Measurements from ENCODE around the gene UNC13B.

Gene UNC13B

GRCh38 chr9:35313460-35313859, 151.7 kb downstream of the UNC13B start:
- Histone ChIP-seq H3K4me1 (ENCODE audit: insufficient read depth, low read length) (no peaks in the 10 kb centered on the region), H3K27ac (ENCODE audit: low read depth, low read length) (no peak overlapping the region), H3K4me3 (ENCODE audit: low read depth in 1 of 2, low read length in 2 of 2) (no peak overlapping the region), H3K9ac (ENCODE audit: low read length) (no peak overlapping the region), H3K36me3 (ENCODE audit: insufficient read depth, low read length) (peaks cover 19% of the 10 kb centered on the region), H3K27me3 (ENCODE audit: control insufficient read depth in 1 of 2, insufficient read depth in 2 of 2, low read length in 2 of 2) (no peaks in the 10 kb centered on the region), H3K9me3 (ENCODE audit: low read length) (no peaks in the 10 kb centered on the region)

DNA sequence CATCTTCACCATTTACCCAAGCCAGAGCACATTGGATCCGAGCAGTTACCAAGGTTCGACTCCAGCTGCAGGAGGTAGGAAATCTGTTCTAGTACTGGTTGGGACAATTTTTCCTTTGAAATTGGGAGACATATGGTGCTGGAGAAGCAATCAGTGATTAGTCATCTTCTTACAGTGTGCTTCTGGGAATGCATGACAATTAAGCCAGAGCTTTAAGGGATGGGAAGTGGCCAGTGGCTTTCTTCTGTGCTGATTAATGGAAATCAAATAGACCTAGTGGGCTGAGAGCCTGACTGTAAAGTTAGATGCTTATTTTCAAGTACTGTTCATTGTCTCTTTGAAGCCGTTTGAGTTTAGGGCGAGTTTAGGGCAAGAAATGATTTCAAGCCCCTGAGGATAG, 152.1 kb downstream of the UNC13B start:
- no peaks in the 10 kb centered on the region for H3K27me3 ChIP-seq (ENCODE audit: control insufficient read depth in 1 of 2, insufficient read depth in 2 of 2, low read length in 2 of 2)
- no peak overlapping the region for H3K9ac ChIP-seq (ENCODE audit: low read length)
- H3K36me3 ChIP-seq (ENCODE audit: insufficient read depth, low read length), result peaks cover 19% of the 10 kb centered on the region
- H3K27ac ChIP-seq (ENCODE audit: low read depth, low read length), result no peak overlapping the region
- no peaks in the 10 kb centered on the region for H3K9me3 ChIP-seq (ENCODE audit: low read length)
- no peaks in the 10 kb centered on the region for H3K4me1 ChIP-seq (ENCODE audit: insufficient read depth, low read length)
- no peak overlapping the region for H3K4me3 ChIP-seq (ENCODE audit: low read depth in 1 of 2, low read length in 2 of 2)

DNA sequence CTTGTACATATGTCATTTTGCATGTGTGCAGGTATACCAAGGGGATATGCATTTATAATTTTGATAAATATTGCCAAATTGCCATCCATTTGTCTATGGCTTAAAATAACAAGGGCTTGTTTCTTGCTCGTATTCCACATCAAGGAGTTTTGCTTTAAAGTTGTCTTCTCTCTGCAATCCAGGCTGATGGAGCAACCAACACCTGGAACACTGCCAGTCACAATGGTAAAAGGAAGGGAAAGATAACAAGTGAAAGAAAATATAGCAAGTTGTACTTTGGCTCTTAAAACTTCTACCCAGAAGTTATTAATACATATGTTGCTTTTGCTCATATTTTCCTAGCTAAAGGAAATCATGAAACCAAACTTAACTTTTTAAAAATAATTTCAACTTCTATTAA, 156.9 kb downstream of the UNC13B start:
- H3K4me3 ChIP-seq (ENCODE audit: low read depth in 1 of 2, low read length in 2 of 2), result no peak overlapping the region
- H3K9ac ChIP-seq (ENCODE audit: low read length), result no peak overlapping the region
- H3K27me3 ChIP-seq (ENCODE audit: control insufficient read depth in 1 of 2, insufficient read depth in 2 of 2, low read length in 2 of 2), result no peaks in the 10 kb centered on the region
- peaks cover 10% of the 10 kb centered on the region for H3K36me3 ChIP-seq (ENCODE audit: insufficient read depth, low read length)
- H3K27ac ChIP-seq (ENCODE audit: low read depth, low read length), result no peak overlapping the region
- H3K4me1 ChIP-seq (ENCODE audit: insufficient read depth, low read length), result no peaks in the 10 kb centered on the region
- no peaks in the 10 kb centered on the region for H3K9me3 ChIP-seq (ENCODE audit: low read length)

DNA sequence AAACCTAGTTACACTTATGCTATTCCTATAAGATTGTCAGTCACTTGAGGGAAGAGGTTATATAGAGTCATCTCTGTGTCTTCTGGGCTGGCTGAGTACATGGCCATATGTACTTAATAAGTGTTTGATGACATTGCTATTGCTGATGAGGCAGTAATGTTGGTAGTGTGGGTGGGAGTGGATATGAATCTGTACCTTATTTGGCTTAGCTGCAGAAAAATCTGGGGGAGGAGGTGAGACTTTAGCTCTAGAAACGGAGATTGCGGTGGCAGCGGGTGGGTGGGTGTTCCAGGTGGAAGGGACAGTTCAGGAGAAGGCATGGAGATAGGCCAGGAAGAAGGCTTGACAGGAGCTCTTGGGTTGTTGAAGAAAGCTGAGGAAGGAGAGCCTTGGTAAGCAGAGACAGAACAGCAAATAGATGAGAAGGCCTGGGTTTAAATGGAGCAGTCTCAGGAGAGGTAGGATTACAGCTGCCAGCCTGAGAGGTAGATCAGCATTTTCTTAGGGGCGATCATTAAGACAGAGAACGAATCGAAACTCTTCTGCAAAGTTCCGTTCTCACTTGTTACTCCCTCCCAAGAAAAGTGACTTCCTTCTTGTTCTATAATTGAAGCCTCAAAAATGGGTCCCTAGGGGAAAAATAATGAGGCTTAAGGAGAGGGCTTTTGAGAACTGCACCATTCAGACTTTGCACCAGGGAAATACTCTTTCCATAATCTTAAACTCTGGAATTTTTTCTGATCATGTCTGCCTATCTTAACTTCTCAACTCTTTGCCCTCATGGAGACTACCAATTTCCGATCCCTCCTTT, 160.5 kb downstream of the UNC13B start:
- H3K27me3 ChIP-seq (ENCODE audit: control insufficient read depth in 1 of 2, insufficient read depth in 2 of 2, low read length in 2 of 2), result no peaks in the 10 kb centered on the region
- H3K4me1 ChIP-seq (ENCODE audit: insufficient read depth, low read length), result no peaks in the 10 kb centered on the region
- H3K9me3 ChIP-seq (ENCODE audit: low read length), result no peaks in the 10 kb centered on the region
- H3K9ac ChIP-seq (ENCODE audit: low read length), result no peak overlapping the region
- H3K4me3 ChIP-seq (ENCODE audit: low read depth in 1 of 2, low read length in 2 of 2), result no peak overlapping the region
- no peak overlapping the region for H3K27ac ChIP-seq (ENCODE audit: low read depth, low read length)
- H3K36me3 ChIP-seq (ENCODE audit: insufficient read depth, low read length), result peaks cover 4% of the 10 kb centered on the region

DNA sequence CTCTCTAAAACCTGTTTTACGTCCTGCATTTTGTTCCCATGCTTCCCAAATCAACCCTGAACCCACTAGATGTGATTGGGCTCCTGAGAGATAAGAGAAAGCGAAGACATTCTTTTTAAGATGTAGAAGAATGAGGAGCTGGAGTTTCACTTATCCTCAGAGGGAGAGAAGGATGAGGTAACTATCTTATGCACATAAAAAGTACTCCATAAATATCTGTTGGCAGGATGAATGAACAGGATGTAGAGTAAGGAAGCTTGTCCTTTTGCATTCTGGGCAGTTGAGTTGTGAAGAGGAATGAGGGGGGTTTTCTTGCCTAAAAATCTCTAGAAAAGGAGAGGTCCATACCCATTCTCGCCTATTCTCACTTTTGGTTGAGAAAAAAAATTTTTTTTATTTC, 163.2 kb downstream of the UNC13B start:
- H3K36me3 ChIP-seq (ENCODE audit: insufficient read depth, low read length), result peaks cover 9% of the 10 kb centered on the region
- no peak overlapping the region for H3K4me3 ChIP-seq (ENCODE audit: low read depth in 1 of 2, low read length in 2 of 2)
- H3K27me3 ChIP-seq (ENCODE audit: control insufficient read depth in 1 of 2, insufficient read depth in 2 of 2, low read length in 2 of 2), result no peaks in the 10 kb centered on the region
- H3K9me3 ChIP-seq (ENCODE audit: low read length), result no peaks in the 10 kb centered on the region
- no peak overlapping the region for H3K9ac ChIP-seq (ENCODE audit: low read length)
- H3K4me1 ChIP-seq (ENCODE audit: insufficient read depth, low read length), result no peaks in the 10 kb centered on the region
- H3K27ac ChIP-seq (ENCODE audit: low read depth, low read length), result no peak overlapping the region

GRCh38 chr9:35333551-35333950, 171.7 kb downstream of the UNC13B start:
- no peak overlapping the region for H3K4me3 ChIP-seq (ENCODE audit: low read depth in 1 of 2, low read length in 2 of 2)
- H3K9me3 ChIP-seq (ENCODE audit: low read length), result no peaks in the 10 kb centered on the region
- H3K36me3 ChIP-seq (ENCODE audit: insufficient read depth, low read length), result peaks cover 7% of the 10 kb centered on the region
- H3K27me3 ChIP-seq (ENCODE audit: control insufficient read depth in 1 of 2, insufficient read depth in 2 of 2, low read length in 2 of 2), result no peaks in the 10 kb centered on the region
- H3K4me1 ChIP-seq (ENCODE audit: insufficient read depth, low read length), result no peaks in the 10 kb centered on the region
- H3K9ac ChIP-seq (ENCODE audit: low read length), result no peak overlapping the region
- H3K27ac ChIP-seq (ENCODE audit: low read depth, low read length), result no peak overlapping the region

DNA sequence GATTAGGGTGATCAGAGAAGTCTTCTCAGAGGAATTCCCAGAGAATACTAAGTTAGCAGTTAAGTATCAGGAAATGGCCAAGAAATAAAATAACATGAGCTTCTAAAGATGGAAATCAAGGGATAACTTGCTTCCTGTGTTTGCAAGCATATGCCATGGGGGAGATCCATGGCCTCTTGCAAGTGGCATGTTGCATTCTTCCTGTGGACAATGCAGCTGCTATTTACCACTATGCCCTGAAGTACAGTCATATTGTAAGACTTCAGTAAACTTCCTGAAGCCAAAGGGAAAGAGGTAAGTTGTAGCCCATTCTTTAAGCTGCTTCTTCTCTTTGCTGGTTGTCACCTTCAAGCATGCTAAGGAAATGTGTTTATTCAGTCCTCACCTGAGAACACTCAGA, 173.4 kb downstream of the UNC13B start:
- Histone ChIP-seq H3K27me3 (ENCODE audit: control insufficient read depth in 1 of 2, insufficient read depth in 2 of 2, low read length in 2 of 2) (no peaks in the 10 kb centered on the region), H3K36me3 (ENCODE audit: insufficient read depth, low read length) (peaks cover 7% of the 10 kb centered on the region), H3K9ac (ENCODE audit: low read length) (no peak overlapping the region), H3K4me1 (ENCODE audit: insufficient read depth, low read length) (no peaks in the 10 kb centered on the region), H3K9me3 (ENCODE audit: low read length) (no peaks in the 10 kb centered on the region), H3K27ac (ENCODE audit: low read depth, low read length) (no peak overlapping the region), H3K4me3 (ENCODE audit: low read depth in 1 of 2, low read length in 2 of 2) (no peak overlapping the region)

DNA sequence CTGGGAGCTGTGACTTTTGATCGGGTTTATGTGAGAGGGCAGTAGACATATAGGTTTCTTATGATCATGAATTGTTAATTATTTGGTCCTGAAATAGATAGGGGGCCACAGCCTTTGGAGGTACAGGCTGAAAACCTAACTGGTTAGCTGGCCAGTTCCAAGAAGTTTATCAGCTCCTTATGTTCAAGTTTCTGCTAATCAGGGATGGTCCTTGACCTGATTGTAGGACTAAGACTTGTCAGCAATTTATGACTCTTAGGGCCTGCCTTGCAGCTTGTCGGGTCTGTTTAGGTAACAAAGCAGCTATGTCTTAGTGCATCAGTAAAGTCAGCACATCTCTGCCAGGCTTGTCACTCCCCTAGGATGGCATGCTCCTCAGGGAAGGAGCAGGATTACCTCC, 176.3 kb downstream of the UNC13B start:
- Histone ChIP-seq H3K9ac (ENCODE audit: low read length) (no peak overlapping the region), H3K27me3 (ENCODE audit: control insufficient read depth in 1 of 2, insufficient read depth in 2 of 2, low read length in 2 of 2) (no peaks in the 10 kb centered on the region), H3K9me3 (ENCODE audit: low read length) (no peaks in the 10 kb centered on the region), H3K36me3 (ENCODE audit: insufficient read depth, low read length) (no peaks in the 10 kb centered on the region), H3K4me3 (ENCODE audit: low read depth in 1 of 2, low read length in 2 of 2) (no peak overlapping the region), H3K4me1 (ENCODE audit: insufficient read depth, low read length) (peaks cover 13% of the 10 kb centered on the region), H3K27ac (ENCODE audit: low read depth, low read length) (no peak overlapping the region)

- Histone ChIP-seq H3K27ac (ENCODE audit: low read depth, low read length) (no peak overlapping the region), H3K9me3 (ENCODE audit: low read length) (no peaks in the 10 kb centered on the region), H3K36me3 (ENCODE audit: insufficient read depth, low read length) (no peaks in the 10 kb centered on the region), H3K27me3 (ENCODE audit: control insufficient read depth in 1 of 2, insufficient read depth in 2 of 2, low read length in 2 of 2) (no peaks in the 10 kb centered on the region), H3K4me3 (ENCODE audit: low read depth in 1 of 2, low read length in 2 of 2) (no peak overlapping the region), H3K4me1 (ENCODE audit: insufficient read depth, low read length) (peaks cover 13% of the 10 kb centered on the region), H3K9ac (ENCODE audit: low read length) (no peak overlapping the region)
Measured at GRCh38 chr9:35338561-35339274, 176.9 kb downstream of the UNC13B start.

- Histone ChIP-seq H3K27me3 (ENCODE audit: control insufficient read depth in 1 of 2, insufficient read depth in 2 of 2, low read length in 2 of 2) (no peaks in the 10 kb centered on the region), H3K9ac (ENCODE audit: low read length) (no peak overlapping the region), H3K9me3 (ENCODE audit: low read length) (no peaks in the 10 kb centered on the region), H3K36me3 (ENCODE audit: insufficient read depth, low read length) (no peaks in the 10 kb centered on the region), H3K4me1 (ENCODE audit: insufficient read depth, low read length) (peaks cover 13% of the 10 kb centered on the region), H3K4me3 (ENCODE audit: low read depth in 1 of 2, low read length in 2 of 2) (no peak overlapping the region), H3K27ac (ENCODE audit: low read depth, low read length) (no peak overlapping the region)
Measured at GRCh38 chr9:35340046-35340445, 178.2 kb downstream of the UNC13B start.

DNA sequence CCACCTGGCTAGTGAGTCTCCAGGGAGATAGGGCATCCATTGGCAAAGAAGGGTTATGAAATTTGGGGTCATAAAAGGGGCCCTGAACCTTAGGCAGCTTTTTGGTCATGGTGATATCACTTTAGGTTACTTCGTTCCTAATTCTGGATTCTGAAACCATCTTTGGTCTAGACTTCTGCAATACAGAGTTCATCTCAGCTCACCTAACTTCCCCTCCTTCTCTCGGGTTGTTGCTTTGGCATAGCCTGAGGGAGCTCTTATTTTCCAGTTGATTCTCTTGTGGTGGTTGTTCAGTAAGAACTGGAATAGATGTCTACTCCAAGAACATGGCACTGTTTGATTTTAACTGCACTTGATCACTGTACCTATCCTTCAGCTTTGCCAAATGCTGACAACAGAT, 179.2 kb downstream of the UNC13B start:
- no peaks in the 10 kb centered on the region for H3K9me3 ChIP-seq (ENCODE audit: low read length)
- H3K27ac ChIP-seq (ENCODE audit: low read depth, low read length), result no peak overlapping the region
- no peak overlapping the region for H3K9ac ChIP-seq (ENCODE audit: low read length)
- H3K4me3 ChIP-seq (ENCODE audit: low read depth in 1 of 2, low read length in 2 of 2), result peak overlapping the region in 1 of 2 donors; percentile 28
- H3K27me3 ChIP-seq (ENCODE audit: control insufficient read depth in 1 of 2, insufficient read depth in 2 of 2, low read length in 2 of 2), result no peaks in the 10 kb centered on the region
- no peaks in the 10 kb centered on the region for H3K36me3 ChIP-seq (ENCODE audit: insufficient read depth, low read length)
- H3K4me1 ChIP-seq (ENCODE audit: insufficient read depth, low read length), result peaks cover 13% of the 10 kb centered on the region

GRCh38 chr9:35341585-35341984, 179.8 kb downstream of the UNC13B start:
- Histone ChIP-seq H3K4me3 (ENCODE audit: low read depth in 1 of 2, low read length in 2 of 2) (peak overlapping the region in 1 of 2 donors; percentile 28), H3K27ac (ENCODE audit: low read depth, low read length) (no peak overlapping the region), H3K4me1 (ENCODE audit: insufficient read depth, low read length) (peaks cover 13% of the 10 kb centered on the region)

More at GRCh38 chr9:35341585-35341984, 179.8 kb downstream of the UNC13B start:
- H3K9me3 ChIP-seq (ENCODE audit: low read length), result no peaks in the 10 kb centered on the region
- no peaks in the 10 kb centered on the region for H3K27me3 ChIP-seq (ENCODE audit: control insufficient read depth in 1 of 2, insufficient read depth in 2 of 2, low read length in 2 of 2)
- no peak overlapping the region for H3K9ac ChIP-seq (ENCODE audit: low read length)
- H3K36me3 ChIP-seq (ENCODE audit: insufficient read depth, low read length), result no peaks in the 10 kb centered on the region
